Right atrium auricular region (tissue), 2 donors: ENCODE results near the gene SEL1L3. TPM values are rescaled to one million over a fixed set of nuclear protein-coding genes. Genes with fewer than 3 reads are reported as not detected.
A peak's percentile ranks its signal among the peaks of the same experiment; 100 is the strongest.

ENCODE experiments used
- DNase-seq: peaks from one replicate; pipeline ENCODE4 v3.0.0-alpha.2; 2019; ENCODE audit warnings: low spot score
- H3K27ac ChIP-seq, 2 donors: fragments of 200-600 bp; sonication (generic); 1 replicate in 1 of 2; 2 replicates in 1 of 2; pipeline ENCODE4 v1.5.1; 2016 to 2019
- H3K27me3 ChIP-seq, 2 donors: fragments of 200-600 bp; sonication (generic); one replicate each; pipeline versions ENCODE4 v1.5.1 to v1.6.0; 2017 to 2019
- H3K36me3 ChIP-seq: fragments of 200-600 bp; sonication (generic); one replicate; pipeline ENCODE4 v1.5.1; 2016
- H3K4me1 ChIP-seq, 2 donors: fragments of 200-600 bp; sonication (generic); one replicate each; pipeline versions ENCODE4 v1.5.1 to v1.6.0; 2017 to 2019
- H3K4me3 ChIP-seq, 2 donors: fragments of 200-600 bp; sonication (generic); 1 replicate in 1 of 2; 2 replicates in 1 of 2; pipeline ENCODE4 v1.5.1; 2017 to 2019; ENCODE audit warnings: mild to moderate bottlenecking in 1 of 2, moderate library complexity in 1 of 2
- H3K9me3 ChIP-seq, 2 donors: fragments of 200-600 bp; sonication (generic); one replicate each; pipeline ENCODE4 v1.5.1; 2019
- CTCF ChIP-seq, 2 donors: fragments of 200-600 bp; sonication (generic); IDR thresholded peaks; one replicate each; pipeline ENCODE4 v1.5.1; 2019; ENCODE audit warnings: antibody characterized with exemption in 2 of 2
- total RNA-seq, 2 donors: library from RNA; depleted of rRNA; stranded (reverse); fragments of >200 nt; gene quantifications; one replicate each; pipeline ENCODE4 v1.1.0, GENCODE V29; 2016

SEL1L3 gene
- total RNA-seq, 2 donors from 2014 or later: 5.4 to 7.2 TPM

GRCh38 chr4:25861280-25861950 lies 1.4 kb downstream of the SEL1L3 start:
- H3K27ac ChIP-seq: peak overlapping the region; percentile 25 to 63
- TF ChIP-seq CTCF (IDR thresholded peaks at IDR 0.05): no peak
- H3K4me3 ChIP-seq: peak overlapping the region; percentile 59 to 71
- no peak for DNase-seq
- no peaks in the 10 kb centered on the region for H3K27me3 ChIP-seq
- peaks cover 0 to 32% of the 10 kb centered on the region in 2 donors for H3K4me1 ChIP-seq
- H3K9me3 ChIP-seq: no peaks in the 10 kb centered on the region
- H3K36me3 ChIP-seq: no peaks in the 10 kb centered on the region

- Histone ChIP-seq H3K27me3 (no peaks in the 10 kb centered on the region), H3K9me3 (no peaks in the 10 kb centered on the region), H3K27ac (peak overlapping the region in 1 of 2 donors; percentile 25), H3K4me1 (peaks cover 0 to 32% of the 10 kb centered on the region in 2 donors), H3K4me3 (no peak overlapping the region), H3K36me3 (no peaks in the 10 kb centered on the region)
- DNase-seq: no peak
- TF ChIP-seq CTCF (IDR thresholded peaks at IDR 0.05): no peak
Measured at GRCh38 chr4:25860586-25861279, 2.1 kb downstream of the SEL1L3 start.

DNA sequence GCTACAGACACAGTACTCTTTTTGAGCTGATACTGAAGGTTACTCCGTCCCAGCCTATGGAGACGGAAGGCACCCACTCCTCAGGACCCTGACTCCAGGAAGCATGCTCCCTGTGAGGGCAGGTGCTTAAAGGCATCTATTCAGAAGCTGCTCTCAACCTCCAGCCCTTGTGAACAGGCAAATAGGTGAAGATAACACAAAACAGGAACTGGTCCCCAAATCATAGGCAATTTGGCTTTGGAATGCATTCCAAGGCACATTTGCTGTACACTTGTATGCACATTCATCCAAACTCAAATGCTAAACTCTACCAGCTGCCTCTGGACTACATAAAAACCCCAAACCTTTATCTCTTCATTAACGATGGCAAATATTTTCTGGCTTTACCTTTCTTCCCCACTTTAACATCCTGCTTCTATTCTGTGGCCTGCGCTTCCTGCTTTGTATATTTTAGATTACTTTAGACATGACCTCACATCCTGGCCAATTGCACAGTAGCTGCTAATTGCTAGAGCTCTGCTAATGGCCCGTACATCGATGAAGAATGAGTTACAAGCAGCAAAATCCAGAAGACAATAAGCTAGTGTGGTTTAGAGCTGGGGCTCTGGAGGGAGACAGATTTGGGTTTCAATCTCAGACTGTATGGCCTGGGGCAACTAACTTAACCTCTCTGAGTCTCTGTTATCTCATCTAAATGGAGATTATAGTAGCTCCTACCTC lies 3.2 kb downstream of the SEL1L3 start:
- Histone ChIP-seq H3K27me3 (no peaks in the 10 kb centered on the region), H3K4me1 (peaks cover 0 to 32% of the 10 kb centered on the region in 2 donors), H3K9me3 (no peaks in the 10 kb centered on the region), H3K36me3 (no peaks in the 10 kb centered on the region), H3K4me3 (no peak overlapping the region), H3K27ac (no peak overlapping the region)
- TF ChIP-seq CTCF (IDR thresholded peaks at IDR 0.05): no peak
- DNase-seq: no peak

- H3K36me3 ChIP-seq: no peaks in the 10 kb centered on the region
- no peak overlapping the region for H3K27ac ChIP-seq
- H3K9me3 ChIP-seq: no peaks in the 10 kb centered on the region
- DNase-seq: no peak
- TF ChIP-seq CTCF (IDR thresholded peaks at IDR 0.05): no peak
- no peaks in the 10 kb centered on the region for H3K27me3 ChIP-seq
- H3K4me1 ChIP-seq: peaks cover 0 to 22% of the 10 kb centered on the region in 2 donors
- H3K4me3 ChIP-seq: no peak overlapping the region
Measured at GRCh38 chr4:25857851-25858400, 4.9 kb downstream of the SEL1L3 start.

GRCh38 chr4:25857403-25857802 lies 5.4 kb downstream of the SEL1L3 start:
- peaks cover 0 to 22% of the 10 kb centered on the region in 2 donors for H3K4me1 ChIP-seq
- no peak for DNase-seq

More at GRCh38 chr4:25857403-25857802, 5.4 kb downstream of the SEL1L3 start:
- Histone ChIP-seq H3K36me3 (no peaks in the 10 kb centered on the region), H3K9me3 (no peaks in the 10 kb centered on the region), H3K4me3 (no peak overlapping the region), H3K27me3 (no peaks in the 10 kb centered on the region), H3K27ac (no peak overlapping the region)
- no peak for TF ChIP-seq CTCF (IDR thresholded peaks at IDR 0.05)
